ENCODE data around the gene YIF1A.

- no peak for TF ChIP-seq RAD21 (IDR thresholded peaks at IDR 0.05)
- TF ChIP-seq, protein P1, sequence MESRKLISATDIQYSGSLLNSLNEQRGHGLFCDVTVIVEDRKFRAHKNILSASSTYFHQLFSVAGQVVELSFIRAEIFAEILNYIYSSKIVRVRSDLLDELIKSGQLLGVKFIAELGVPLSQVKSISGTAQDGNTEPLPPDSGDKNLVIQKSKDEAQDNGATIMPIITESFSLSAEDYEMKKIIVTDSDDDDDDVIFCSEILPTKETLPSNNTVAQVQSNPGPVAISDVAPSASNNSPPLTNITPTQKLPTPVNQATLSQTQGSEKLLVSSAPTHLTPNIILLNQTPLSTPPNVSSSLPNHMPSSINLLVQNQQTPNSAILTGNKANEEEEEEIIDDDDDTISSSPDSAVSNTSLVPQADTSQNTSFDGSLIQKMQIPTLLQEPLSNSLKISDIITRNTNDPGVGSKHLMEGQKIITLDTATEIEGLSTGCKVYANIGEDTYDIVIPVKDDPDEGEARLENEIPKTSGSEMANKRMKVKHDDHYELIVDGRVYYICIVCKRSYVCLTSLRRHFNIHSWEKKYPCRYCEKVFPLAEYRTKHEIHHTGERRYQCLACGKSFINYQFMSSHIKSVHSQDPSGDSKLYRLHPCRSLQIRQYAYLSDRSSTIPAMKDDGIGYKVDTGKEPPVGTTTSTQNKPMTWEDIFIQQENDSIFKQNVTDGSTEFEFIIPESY (IDR thresholded peaks at IDR 0.05), result no peak
- TF ChIP-seq REST (IDR thresholded peaks at IDR 0.05), result no peak
- TF ChIP-seq, protein P2, sequence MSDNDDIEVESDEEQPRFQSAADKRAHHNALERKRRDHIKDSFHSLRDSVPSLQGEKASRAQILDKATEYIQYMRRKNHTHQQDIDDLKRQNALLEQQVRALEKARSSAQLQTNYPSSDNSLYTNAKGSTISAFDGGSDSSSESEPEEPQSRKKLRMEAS (IDR thresholded peaks at IDR 0.05), result no peak
- no peak for TF ChIP-seq SP1 (IDR thresholded peaks at IDR 0.05)
- TF ChIP-seq, protein P3, sequence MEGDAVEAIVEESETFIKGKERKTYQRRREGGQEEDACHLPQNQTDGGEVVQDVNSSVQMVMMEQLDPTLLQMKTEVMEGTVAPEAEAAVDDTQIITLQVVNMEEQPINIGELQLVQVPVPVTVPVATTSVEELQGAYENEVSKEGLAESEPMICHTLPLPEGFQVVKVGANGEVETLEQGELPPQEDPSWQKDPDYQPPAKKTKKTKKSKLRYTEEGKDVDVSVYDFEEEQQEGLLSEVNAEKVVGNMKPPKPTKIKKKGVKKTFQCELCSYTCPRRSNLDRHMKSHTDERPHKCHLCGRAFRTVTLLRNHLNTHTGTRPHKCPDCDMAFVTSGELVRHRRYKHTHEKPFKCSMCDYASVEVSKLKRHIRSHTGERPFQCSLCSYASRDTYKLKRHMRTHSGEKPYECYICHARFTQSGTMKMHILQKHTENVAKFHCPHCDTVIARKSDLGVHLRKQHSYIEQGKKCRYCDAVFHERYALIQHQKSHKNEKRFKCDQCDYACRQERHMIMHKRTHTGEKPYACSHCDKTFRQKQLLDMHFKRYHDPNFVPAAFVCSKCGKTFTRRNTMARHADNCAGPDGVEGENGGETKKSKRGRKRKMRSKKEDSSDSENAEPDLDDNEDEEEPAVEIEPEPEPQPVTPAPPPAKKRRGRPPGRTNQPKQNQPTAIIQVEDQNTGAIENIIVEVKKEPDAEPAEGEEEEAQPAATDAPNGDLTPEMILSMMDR (IDR thresholded peaks at IDR 0.05; ENCODE audit: low read depth, low read length, missing input control), result no peak
- TF ChIP-seq ATF3 (IDR thresholded peaks at IDR 0.05), result no peak
- TF ChIP-seq EGR1 (IDR thresholded peaks at IDR 0.05; ENCODE audit: low read depth in 2 of 2), result no peak
- TF ChIP-seq GABPA (IDR thresholded peaks at IDR 0.05 in 1 of 2, conservative IDR thresholded peaks at IDR 0.05 in 1 of 2), result no peak
- no peak for TF ChIP-seq JUND (IDR thresholded peaks at IDR 0.05)
- TF ChIP-seq HNF4G (IDR thresholded peaks at IDR 0.05), result no peak
- TF ChIP-seq TAF1 (conservative IDR thresholded peaks at IDR 0.05), result no peak
- no peak for TF ChIP-seq FOXA1 (IDR thresholded peaks at IDR 0.05)
Observed at GRCh38 chr11:66293777-66294625, 5.1 kb upstream of the YIF1A start.
